SK-N-SH treated with all-trans-retinoic acid at 6 μM for 48 hours (cell line): Measurements from ENCODE around the gene URGCP.

ENCODE experiments used
- ATAC-seq: fragments of 200-7000 bp; cut with Tn5 transposase; 3 replicates; pipeline ENCODE4 v1.9.1; 2020; ENCODE audit warnings: mild to moderate bottlenecking, moderate library complexity
- ARNTL ChIP-seq: fragments of 450-650 bp; formaldehyde crosslinking; IDR thresholded peaks from 2 replicates; pipeline ENCODE4 v1.5.0; 2020; ENCODE audit warnings: low read depth, mild to moderate bottlenecking, moderate library complexity, borderline replicate concordance
- BACH2 ChIP-seq: fragments of 250-450 bp; sonication (Bioruptor Pico); IDR thresholded peaks from 2 replicates; pipeline ENCODE4 v1.9.0; 2021; ENCODE audit warnings: mild to moderate bottlenecking, borderline replicate concordance
- CREB5 ChIP-seq: fragments of 250-450 bp; sonication (Bioruptor Pico); IDR thresholded peaks from 2 replicates; pipeline ENCODE4 v1.5.1; 2020; ENCODE audit warnings: low read depth, mild to moderate bottlenecking, moderate library complexity
- CSRNP3 ChIP-seq: fragments of 250-450 bp; sonication (Bioruptor Pico); IDR thresholded peaks from 2 replicates; pipeline ENCODE4 v1.5.1; 2021; ENCODE audit warnings: mild to moderate bottlenecking, moderate library complexity
- ESRRG ChIP-seq: fragments of 250-450 bp; sonication (Bioruptor Pico); IDR thresholded peaks from 2 replicates; pipeline ENCODE4 v1.6.1; 2021; ENCODE audit warnings: mild to moderate bottlenecking
- GLIS3 ChIP-seq: fragments of 250-450 bp; sonication (Bioruptor Pico); IDR thresholded peaks from 2 replicates; pipeline ENCODE4 v1.5.0; 2020; ENCODE audit warnings: mild to moderate bottlenecking, moderate library complexity
- ISL1 ChIP-seq: fragments of 250-450 bp; sonication (Bioruptor Pico); IDR thresholded peaks from 2 replicates; pipeline ENCODE4 v2.1.2; 2022; ENCODE audit warnings: mild to moderate bottlenecking, moderate library complexity
- OSR1 ChIP-seq: fragments of 250-450 bp; sonication (Bioruptor Pico); IDR thresholded peaks from 2 replicates; pipeline ENCODE4 v1.8.0; 2022; ENCODE audit warnings: moderate library complexity, mild to moderate bottlenecking, inconsistent platforms
- PATZ1 ChIP-seq: fragments of 250-450 bp; sonication (Bioruptor Pico); IDR thresholded peaks from 2 replicates; pipeline ENCODE4 v1.8.0; 2020; ENCODE audit warnings: mild to moderate bottlenecking, moderate library complexity, borderline replicate concordance
- POU6F1 ChIP-seq: fragments of 250-450 bp; sonication (Bioruptor Pico); IDR thresholded peaks from 2 replicates; pipeline ENCODE4 v1.8.0; 2021; ENCODE audit warnings: low read depth, mild to moderate bottlenecking, moderate library complexity, borderline replicate concordance
- PPARA ChIP-seq: fragments of 250-450 bp; sonication (Bioruptor Pico); IDR thresholded peaks from 2 replicates; pipeline ENCODE4 v1.5.0; 2020; ENCODE audit warnings: mild to moderate bottlenecking, borderline replicate concordance
- SNAI2 ChIP-seq: fragments of 250-450 bp; sonication (Bioruptor Pico); IDR thresholded peaks from 2 replicates; pipeline ENCODE4 v1.5.0; 2020; ENCODE audit warnings: mild to moderate bottlenecking, moderate library complexity
- TCF4 ChIP-seq: fragments of 250-450 bp; sonication (Bioruptor Pico); IDR thresholded peaks from 2 replicates; pipeline ENCODE4 v1.8.0; 2021; ENCODE audit warnings: mild to moderate bottlenecking, moderate library complexity, borderline replicate concordance
- TOX ChIP-seq: fragments of 250-450 bp; sonication (Bioruptor Pico); IDR thresholded peaks from 2 replicates; pipeline ENCODE4 v1.8.0; 2021; ENCODE audit warnings: mild to moderate bottlenecking, moderate library complexity, borderline replicate concordance
- TSHZ2 ChIP-seq: fragments of 250-450 bp; sonication (Bioruptor Pico); IDR thresholded peaks from 2 replicates; pipeline ENCODE4 v1.5.0; 2020; ENCODE audit warnings: mild to moderate bottlenecking, moderate library complexity
- ZC3H10 ChIP-seq: fragments of 250-450 bp; sonication (Bioruptor Pico); IDR thresholded peaks from 2 replicates; pipeline ENCODE4 v1.5.1; 2021; ENCODE audit warnings: mild to moderate bottlenecking, moderate library complexity
- ZFP30 ChIP-seq: fragments of 450-650 bp; formaldehyde crosslinking; IDR thresholded peaks from 2 replicates; pipeline ENCODE4 v1.5.0; 2022; ENCODE audit warnings: mild to moderate bottlenecking, moderate library complexity
- ZNF565 ChIP-seq: fragments of 450-650 bp; formaldehyde crosslinking; conservative IDR thresholded peaks from 2 replicates; pipeline ENCODE4 v1.5.0; 2020; ENCODE audit warnings: low read depth, mild to moderate bottlenecking, moderate library complexity
- ZNF70 ChIP-seq: fragments of 450-650 bp; formaldehyde crosslinking; IDR thresholded peaks from 2 replicates; pipeline ENCODE4 v1.5.0; 2020; ENCODE audit warnings: mild to moderate bottlenecking, moderate library complexity
- ZNF8 ChIP-seq: fragments of 450-650 bp; formaldehyde crosslinking; IDR thresholded peaks from 2 replicates; pipeline ENCODE4 v1.5.0; 2020; ENCODE audit warnings: mild to moderate bottlenecking, moderate library complexity

Gene URGCP

GRCh38 chr7:43878867-43879266 lies 27.5 kb downstream of the URGCP start:
- no peak for TF ChIP-seq ZNF70 (CRISPR knock-in tag)
- no peak for TF ChIP-seq CSRNP3 (CRISPR knock-in tag)
- no peak for TF ChIP-seq BACH2 (CRISPR knock-in tag)
- TF ChIP-seq TSHZ2 (CRISPR knock-in tag), result no peak
- TF ChIP-seq POU6F1 (CRISPR knock-in tag), result no peak
- no peak for TF ChIP-seq TCF4 (CRISPR knock-in tag)
- no peak for TF ChIP-seq ISL1
- no peak for TF ChIP-seq ZC3H10 (CRISPR knock-in tag)
- no peak for TF ChIP-seq PPARA (CRISPR knock-in tag)
- no peak for TF ChIP-seq ARNTL (CRISPR knock-in tag)
- no peak for TF ChIP-seq OSR1 (CRISPR knock-in tag)
- no peak for TF ChIP-seq ZNF8 (CRISPR knock-in tag)
- no peak for TF ChIP-seq ESRRG (CRISPR knock-in tag)
- no peak for TF ChIP-seq ZNF565 (CRISPR knock-in tag)
- ATAC-seq, result peak; percentile 29; the same call in 2 of the 3 replicates

GRCh38 chr7:43877968-43878864 lies 28.2 kb downstream of the URGCP start:
- TF ChIP-seq ZNF565 (CRISPR knock-in tag) (no peak), SNAI2 (CRISPR knock-in tag) (no peak), OSR1 (CRISPR knock-in tag) (no peak), ESRRG (CRISPR knock-in tag) (no peak), TOX (no peak), ZC3H10 (CRISPR knock-in tag) (no peak), GLIS3 (CRISPR knock-in tag) (no peak)
- ATAC-seq, result no peak

- no peak for ATAC-seq
- TF ChIP-seq ZNF565 (CRISPR knock-in tag) (no peak), CSRNP3 (CRISPR knock-in tag) (no peak), TSHZ2 (CRISPR knock-in tag) (no peak), ZNF8 (CRISPR knock-in tag) (no peak), ISL1 (no peak), ZFP30 (CRISPR knock-in tag) (no peak), OSR1 (CRISPR knock-in tag) (no peak), TOX (no peak), ESRRG (CRISPR knock-in tag) (no peak), PPARA (CRISPR knock-in tag) (no peak), ARNTL (CRISPR knock-in tag) (no peak), CREB5 (no peak), PATZ1 (CRISPR knock-in tag) (no peak), ZNF70 (CRISPR knock-in tag) (no peak), SNAI2 (CRISPR knock-in tag) (no peak)
These were observed 29.2 kb downstream of the URGCP start for GRCh38 chr7:43876976-43877745.
